HepG2 (cell line): ENCODE data around the gene TOX2. TPM values are rescaled to one million over a fixed set of nuclear protein-coding genes. Genes with fewer than 3 reads are reported as not detected.

Experiments used
- ATAC-seq: fragments of 200-7000 bp; cut with Tn5 transposase; 3 replicates; pipeline ENCODE4 v1.9.1; 2020; ENCODE audit warnings: mild to moderate bottlenecking, moderate library complexity
- BruUV-seq: library from RNA; stranded (reverse); fragments of 400-500 nt; replicated peaks from 2 replicates; lab custom pipeline; 2021; lab: Mats Ljungman, UMichigan
- CTCF ChIA-PET: fragments of 300-600 bp; formaldehyde crosslinking; extraction: SDS; loops from one replicate; lab custom pipeline; 2021; ENCODE audit warnings: low total read pairs, inconsistent platforms, low intra/inter-chr PET ratio; lab: Yijun Ruan, JAX
- POLR2A ChIA-PET: fragments of 350-600 bp; sonication (Branson Sonifier 250); formaldehyde crosslinking; loops from one replicate; lab custom pipeline; 2020; ENCODE audit warnings: antibody characterized with exemption, inconsistent platforms; lab: Yijun Ruan, JAX
- DNase-seq: peaks from one replicate; pipeline ENCODE4 v3.0.0-alpha.2; 2015; ENCODE audit warnings: low spot score
- FAIRE-seq: peaks from 3 replicates; lab custom pipeline; 2011; peaks lifted over from hg19 to GRCh38; lab: Jason Lieb, UNC
- H2AFZ ChIP-seq: one replicate; pipeline ENCODE4 v1.6.1; 2011; ENCODE audit warnings: low read length, inconsistent platforms
- H3K27ac ChIP-seq: fragments of 300-600 bp; 3 replicates; pipeline ENCODE4 v1.8.0; 2011; ENCODE audit warnings: mixed run types, mild to moderate bottlenecking, mixed read lengths, low read length, inconsistent platforms; ENCODE audit not compliant: insufficient read depth; ENCODE audit errors: extremely low read length
- H3K27me3 ChIP-seq, 2 experiments: fragments of 200-600 bp in 1 of 2; 2 replicates in 1 of 2; 3 replicates in 1 of 2; pipeline versions ENCODE4 v1.6.0 to v1.8.0; 2011; ENCODE audit warnings: low read length in 2 of 2, mild to moderate bottlenecking in 2 of 2, moderate library complexity in 2 of 2, inconsistent platforms in 1 of 2; ENCODE audit not compliant: insufficient read depth in 2 of 2, control insufficient read depth in 1 of 2
- H3K36me3 ChIP-seq, 2 experiments: fragments of 200-600 bp in 1 of 2; replicated peaks in 1 of 2; 2 replicates in 1 of 2; 3 replicates in 1 of 2; pipeline versions ENCODE4 v1.5.1 to v1.8.0; 2011; ENCODE audit warnings: low read length in 2 of 2, inconsistent platforms in 1 of 2; ENCODE audit not compliant: insufficient read depth in 2 of 2, control insufficient read depth in 1 of 2
- H3K4me1 ChIP-seq: 2 replicates; pipeline ENCODE4 v1.5.1; 2012; ENCODE audit warnings: low read length, inconsistent platforms; ENCODE audit not compliant: insufficient read depth
- H3K4me2 ChIP-seq: 2 replicates; pipeline ENCODE4 v1.6.0; 2011; ENCODE audit warnings: low read depth, low read length, inconsistent platforms
- H3K4me3 ChIP-seq, 3 experiments: fragments of 200-600 bp in 1 of 3; sonication (generic), shearing (Covaris generic) in 1 of 3; replicated peaks in 1 of 3; 2 replicates each; pipeline ENCODE4 v1.5.1; 2011 to 2016; ENCODE audit warnings: low read length in 3 of 3, inconsistent platforms in 2 of 3, low read depth in 2 of 3, mild to moderate bottlenecking in 2 of 3, control low read depth in 1 of 3, mixed read lengths in 1 of 3; ENCODE audit not compliant: insufficient read depth in 1 of 3
- H3K79me2 ChIP-seq: one replicate; pipeline ENCODE4 v1.6.1; 2011; ENCODE audit warnings: low read length, inconsistent platforms; ENCODE audit not compliant: insufficient read depth
- H3K9ac ChIP-seq: 2 replicates; pipeline ENCODE4 v1.6.0; 2011; ENCODE audit warnings: mild to moderate bottlenecking, low read depth, low read length, inconsistent platforms; ENCODE audit not compliant: insufficient read depth
- H3K9me3 ChIP-seq: 2 replicates; pipeline ENCODE4 v1.5.1; 2012; ENCODE audit warnings: mild to moderate bottlenecking, low read length
- H4K20me1 ChIP-seq: 2 replicates; pipeline ENCODE4 v1.6.0; 2011; ENCODE audit warnings: inconsistent platforms, mild to moderate bottlenecking, low read length, moderate library complexity; ENCODE audit not compliant: insufficient read depth
- DDIT3 ChIP-seq: sonication (generic); formaldehyde crosslinking; IDR thresholded peaks from 2 replicates; pipeline ENCODE4 v1.4.0; 2020; ENCODE audit warnings: mild to moderate bottlenecking, missing genetic modification reagents
- HMG20B ChIP-seq: conservative IDR thresholded peaks from 2 replicates; pipeline ENCODE4 v1.6.1; 2016; ENCODE audit warnings: missing genetic modification reagents, missing compliant biosample characterization
- HNRNPLL ChIP-seq: fragments of 200-400 bp; formaldehyde crosslinking; IDR thresholded peaks from 2 replicates; pipeline ENCODE4 v1.6.1; 2017; ENCODE audit warnings: mild to moderate bottlenecking, low read depth, low read length; ENCODE audit not compliant: poor library complexity, severe bottlenecking
- KLF15 ChIP-seq: sonication (generic); formaldehyde crosslinking; IDR thresholded peaks from 2 replicates; pipeline ENCODE4 v1.8.1; 2023; ENCODE audit warnings: borderline replicate concordance, mild to moderate bottlenecking, inconsistent platforms, missing genetic modification reagents, mixed read lengths
- MAF1 ChIP-seq: sonication (generic); formaldehyde crosslinking; IDR thresholded peaks from 2 replicates; pipeline ENCODE4 v1.5.0; 2020; ENCODE audit warnings: missing genetic modification reagents, borderline replicate concordance
- NRL ChIP-seq: sonication (generic); formaldehyde crosslinking; IDR thresholded peaks from 2 replicates; pipeline ENCODE4 v1.5.0; 2020; ENCODE audit warnings: missing genetic modification reagents, mild to moderate bottlenecking, moderate library complexity, borderline replicate concordance
- PHF20 ChIP-seq: sonication (generic); formaldehyde crosslinking; IDR thresholded peaks from 2 replicates; pipeline ENCODE4 v1.5.0; 2020; ENCODE audit warnings: mild to moderate bottlenecking, missing genetic modification reagents
- SMAD1 ChIP-seq: sonication (generic); formaldehyde crosslinking; IDR thresholded peaks from 2 replicates; pipeline ENCODE4 v1.4.0; 2020; ENCODE audit warnings: missing genetic modification reagents, low read depth, mild to moderate bottlenecking, borderline replicate concordance
- STAT5B ChIP-seq: sonication (generic); formaldehyde crosslinking; IDR thresholded peaks from 2 replicates; pipeline ENCODE4 v1.4.0; 2020; ENCODE audit warnings: missing genetic modification reagents
- ZMYM4 ChIP-seq: sonication (generic); formaldehyde crosslinking; IDR thresholded peaks from 2 replicates; pipeline ENCODE4 v1.8.1; 2023; ENCODE audit warnings: mild to moderate bottlenecking, missing genetic modification reagents
- ZNF572 ChIP-seq: sonication (generic); formaldehyde crosslinking; IDR thresholded peaks from 2 replicates; pipeline ENCODE4 v1.5.1; 2020; ENCODE audit warnings: mild to moderate bottlenecking, missing genetic modification reagents
- ZNF782 ChIP-seq: sonication (generic); formaldehyde crosslinking; IDR thresholded peaks from 2 replicates; pipeline ENCODE4 v1.4.0; 2020; ENCODE audit warnings: missing genetic modification reagents, mild to moderate bottlenecking, borderline replicate concordance
- ZSCAN30 ChIP-seq: sonication (generic); formaldehyde crosslinking; IDR thresholded peaks from 2 replicates; pipeline ENCODE4 v1.5.0; 2020; ENCODE audit warnings: mild to moderate bottlenecking, missing genetic modification reagents
- WGBS: methylation state at CpG from one replicate; pipeline ENCODE4 v1.1.6; 2017; ENCODE audit warnings: low lambda C conversion rate; 5-methylcytosine and 5-hydroxymethylcytosine counted together
- in situ Hi-C: cut with HindIII; loops from 2 replicates; pipeline ENCODE4 v1.10.0; 2017; ENCODE audit warnings: low pct_unique_long_range_greater_than_20kb; ENCODE audit not compliant: extremely low pct_ligation_motif_present
- intact Hi-C: fragments of 100-400 bp; cut with micrococcal nuclease; formaldehyde crosslinking; loops from one replicate; pipeline ENCODE4 v1.10.0; 2022; ENCODE audit not compliant: unreplicated experiment
- polyA plus RNA-seq, 8 experiments: library from polyadenylated mRNA; depleted of rRNA in 3 of 8; stranded (reverse) in 7 of 8; unstranded in 1 of 8; fragments of >200 nt; fragmentation: Illumina TruSeq in 4 of 8; extraction: Trizol in 4 of 8; gene quantifications; 2 replicates each; pipeline versions ENCODE4 v1.2.1 to v1.2.3, GENCODE V29; 2011 to 2016; ENCODE audit warnings: low read depth in 4 of 8, missing spikeins in 1 of 8, mixed read lengths in 1 of 8; ENCODE audit not compliant: insufficient read depth in 1 of 8
- total RNA-seq, 5 experiments: library from RNA; depleted of rRNA; stranded (reverse); fragments of >200 nt; fragmentation: Illumina TruSeq; extraction: Trizol; gene quantifications; 2 replicates each; pipeline ENCODE4 v1.2.3, GENCODE V29; 2016; ENCODE audit warnings: low read depth in 1 of 5
- TF ChIP-seq, protein P1 (sequence below): sonication (generic); formaldehyde crosslinking; IDR thresholded peaks from 2 replicates; pipeline ENCODE4 v1.5.0; 2020; ENCODE audit warnings: missing genetic modification reagents, mild to moderate bottlenecking, borderline replicate concordance

The TOX2 gene
- total and polyA plus RNA-seq, 2 of the 13 experiments (the other 11 are each of a cell fraction or from before 2014, with no cell fraction given): not detected

- H3K4me2 ChIP-seq: no peak overlapping the region
- peaks cover 0 to 2% of the 10 kb centered on the region in 2 experiments; a peak in 1 of 5 replicates for H3K27me3 ChIP-seq
- ChIA-PET CTCF (no interaction called here), POLR2A (no interaction called here)
- H3K27ac ChIP-seq: no peak overlapping the region
- WGBS: 0% methylated on average over 1 of the region's 1 CpG
- no TSS peak for BruUV-seq
- no peaks in the 10 kb centered on the region for H3K4me1 ChIP-seq
- FAIRE-seq (no peak), DNase-seq (no peak), ATAC-seq (no peak)
- no peaks in the 10 kb centered on the region for H3K36me3 ChIP-seq
- H3K4me3 ChIP-seq: no peak overlapping the region
- no peak overlapping the region for H3K9ac ChIP-seq
- no peaks in the 10 kb centered on the region for H4K20me1 ChIP-seq
- H3K9me3 ChIP-seq: no peaks in the 10 kb centered on the region
- TF ChIP-seq ZMYM4 (CRISPR knock-in tag) (no peak), DDIT3 (CRISPR knock-in tag) (no peak), PHF20 (CRISPR knock-in tag) (no peak), STAT5B (CRISPR knock-in tag) (no peak), HNRNPLL (no peak), NRL (CRISPR knock-in tag) (no peak), ZNF572 (CRISPR knock-in tag) (no peak), MAF1 (CRISPR knock-in tag) (no peak), ZSCAN30 (CRISPR knock-in tag) (no peak), ZNF782 (CRISPR knock-in tag) (no peak), HMG20B (no peak), SMAD1 (CRISPR knock-in tag) (no peak), KLF15 (CRISPR knock-in tag) (no peak)
- TF ChIP-seq, protein P1, sequence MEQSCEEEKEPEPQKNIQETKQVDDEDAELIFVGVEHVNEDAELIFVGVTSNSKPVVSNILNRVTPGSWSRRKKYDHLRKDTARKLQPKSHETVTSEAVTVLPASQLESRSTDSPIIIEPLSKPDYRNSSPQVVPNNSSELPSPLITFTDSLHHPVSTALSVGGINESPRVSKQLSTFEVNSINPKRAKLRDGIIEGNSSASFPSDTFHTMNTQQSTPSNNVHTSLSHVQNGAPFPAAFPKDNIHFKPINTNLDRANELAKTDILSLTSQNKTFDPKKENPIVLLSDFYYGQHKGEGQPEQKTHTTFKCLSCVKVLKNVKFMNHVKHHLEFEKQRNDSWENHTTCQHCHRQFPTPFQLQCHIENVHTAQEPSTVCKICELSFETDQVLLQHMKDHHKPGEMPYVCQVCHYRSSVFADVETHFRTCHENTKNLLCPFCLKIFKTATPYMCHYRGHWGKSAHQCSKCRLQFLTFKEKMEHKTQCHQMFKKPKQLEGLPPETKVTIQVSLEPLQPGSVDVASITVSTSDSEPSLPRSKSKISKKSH: no peak
- H3K79me2 ChIP-seq: no peaks in the 10 kb centered on the region
- in situ Hi-C loops: no loop called here
- intact Hi-C loops: no loop called here
- no peak overlapping the region for H2AFZ ChIP-seq
Measured at GRCh38 chr20:44002861-44003260, 88.2 kb downstream of the TOX2 start.
